ENCODE measurements around the gene DCAF4L1.

DNA sequence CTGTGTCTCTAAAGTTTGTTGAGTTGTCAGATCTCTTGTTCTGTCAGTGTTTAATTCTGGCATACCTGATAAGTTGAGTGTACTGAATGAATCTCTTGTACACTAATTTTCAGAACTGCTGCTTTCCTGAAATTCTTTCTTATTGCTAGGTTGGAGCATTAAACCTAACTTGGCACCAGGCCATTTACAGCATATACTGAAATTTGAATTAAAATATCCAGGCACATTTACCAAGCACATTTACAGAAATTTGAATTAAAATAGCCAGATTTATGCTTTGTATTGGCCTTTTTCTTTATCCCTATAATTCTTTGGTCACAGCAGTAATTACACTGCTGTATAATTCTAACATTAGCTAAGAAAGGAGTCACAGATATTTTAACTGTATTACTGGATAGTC, 37.5 kb upstream of the DCAF4L1 start:
- TF ChIP-seq POLR2A (IDR thresholded peaks at IDR 0.05) (no peak), EP300 (IDR thresholded peaks at IDR 0.05) (no peak), POLR2AphosphoS5 (IDR thresholded peaks at IDR 0.05) (no peak)
- TF ChIP-seq, protein P1, sequence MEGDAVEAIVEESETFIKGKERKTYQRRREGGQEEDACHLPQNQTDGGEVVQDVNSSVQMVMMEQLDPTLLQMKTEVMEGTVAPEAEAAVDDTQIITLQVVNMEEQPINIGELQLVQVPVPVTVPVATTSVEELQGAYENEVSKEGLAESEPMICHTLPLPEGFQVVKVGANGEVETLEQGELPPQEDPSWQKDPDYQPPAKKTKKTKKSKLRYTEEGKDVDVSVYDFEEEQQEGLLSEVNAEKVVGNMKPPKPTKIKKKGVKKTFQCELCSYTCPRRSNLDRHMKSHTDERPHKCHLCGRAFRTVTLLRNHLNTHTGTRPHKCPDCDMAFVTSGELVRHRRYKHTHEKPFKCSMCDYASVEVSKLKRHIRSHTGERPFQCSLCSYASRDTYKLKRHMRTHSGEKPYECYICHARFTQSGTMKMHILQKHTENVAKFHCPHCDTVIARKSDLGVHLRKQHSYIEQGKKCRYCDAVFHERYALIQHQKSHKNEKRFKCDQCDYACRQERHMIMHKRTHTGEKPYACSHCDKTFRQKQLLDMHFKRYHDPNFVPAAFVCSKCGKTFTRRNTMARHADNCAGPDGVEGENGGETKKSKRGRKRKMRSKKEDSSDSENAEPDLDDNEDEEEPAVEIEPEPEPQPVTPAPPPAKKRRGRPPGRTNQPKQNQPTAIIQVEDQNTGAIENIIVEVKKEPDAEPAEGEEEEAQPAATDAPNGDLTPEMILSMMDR (IDR thresholded peaks at IDR 0.05) = no peak

Measured in stomach (tissue), 4 donors.